NCI-H1417 treated with DMSO at 0.1 percent for 48 hours (cell line): ENCODE measurements around the gene ADGRF4.

Source experiments
- DNase-seq: peaks from one replicate; lab custom pipeline; 2025; lab: John Stamatoyannopoulos, UW

ADGRF4 gene, protein sequence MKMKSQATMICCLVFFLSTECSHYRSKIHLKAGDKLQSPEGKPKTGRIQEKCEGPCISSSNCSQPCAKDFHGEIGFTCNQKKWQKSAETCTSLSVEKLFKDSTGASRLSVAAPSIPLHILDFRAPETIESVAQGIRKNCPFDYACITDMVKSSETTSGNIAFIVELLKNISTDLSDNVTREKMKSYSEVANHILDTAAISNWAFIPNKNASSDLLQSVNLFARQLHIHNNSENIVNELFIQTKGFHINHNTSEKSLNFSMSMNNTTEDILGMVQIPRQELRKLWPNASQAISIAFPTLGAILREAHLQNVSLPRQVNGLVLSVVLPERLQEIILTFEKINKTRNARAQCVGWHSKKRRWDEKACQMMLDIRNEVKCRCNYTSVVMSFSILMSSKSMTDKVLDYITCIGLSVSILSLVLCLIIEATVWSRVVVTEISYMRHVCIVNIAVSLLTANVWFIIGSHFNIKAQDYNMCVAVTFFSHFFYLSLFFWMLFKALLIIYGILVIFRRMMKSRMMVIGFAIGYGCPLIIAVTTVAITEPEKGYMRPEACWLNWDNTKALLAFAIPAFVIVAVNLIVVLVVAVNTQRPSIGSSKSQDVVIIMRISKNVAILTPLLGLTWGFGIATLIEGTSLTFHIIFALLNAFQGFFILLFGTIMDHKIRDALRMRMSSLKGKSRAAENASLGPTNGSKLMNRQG

DNA sequence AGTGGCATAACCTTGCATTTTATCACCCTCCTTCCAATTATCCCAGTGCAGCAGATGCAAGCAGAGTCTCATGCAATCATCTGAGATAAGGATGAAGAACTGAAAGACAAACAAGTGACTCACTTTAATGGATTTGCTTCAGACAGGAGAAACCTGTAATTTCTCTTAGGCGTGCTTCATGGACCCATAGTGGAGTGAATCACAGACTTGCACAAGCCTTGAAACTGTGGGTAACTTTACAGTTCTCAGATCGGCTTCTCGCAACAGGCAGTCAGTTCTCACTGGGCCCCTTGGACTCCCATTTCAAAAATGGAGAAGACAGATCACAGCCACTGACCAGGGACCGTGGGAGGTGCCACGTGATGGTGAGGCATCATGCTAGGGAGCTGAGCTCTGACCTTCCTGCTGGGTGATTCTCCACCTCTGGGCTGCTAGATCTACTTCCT is at the start of gene ADGRF4:
TSS of gene ADGRF4 (plus strand) at position 239 of the 446 bp plus-strand sequence. CDS start 8,666 bp downstream, outside the sequence.
- no peak for DNase-seq

DNA sequence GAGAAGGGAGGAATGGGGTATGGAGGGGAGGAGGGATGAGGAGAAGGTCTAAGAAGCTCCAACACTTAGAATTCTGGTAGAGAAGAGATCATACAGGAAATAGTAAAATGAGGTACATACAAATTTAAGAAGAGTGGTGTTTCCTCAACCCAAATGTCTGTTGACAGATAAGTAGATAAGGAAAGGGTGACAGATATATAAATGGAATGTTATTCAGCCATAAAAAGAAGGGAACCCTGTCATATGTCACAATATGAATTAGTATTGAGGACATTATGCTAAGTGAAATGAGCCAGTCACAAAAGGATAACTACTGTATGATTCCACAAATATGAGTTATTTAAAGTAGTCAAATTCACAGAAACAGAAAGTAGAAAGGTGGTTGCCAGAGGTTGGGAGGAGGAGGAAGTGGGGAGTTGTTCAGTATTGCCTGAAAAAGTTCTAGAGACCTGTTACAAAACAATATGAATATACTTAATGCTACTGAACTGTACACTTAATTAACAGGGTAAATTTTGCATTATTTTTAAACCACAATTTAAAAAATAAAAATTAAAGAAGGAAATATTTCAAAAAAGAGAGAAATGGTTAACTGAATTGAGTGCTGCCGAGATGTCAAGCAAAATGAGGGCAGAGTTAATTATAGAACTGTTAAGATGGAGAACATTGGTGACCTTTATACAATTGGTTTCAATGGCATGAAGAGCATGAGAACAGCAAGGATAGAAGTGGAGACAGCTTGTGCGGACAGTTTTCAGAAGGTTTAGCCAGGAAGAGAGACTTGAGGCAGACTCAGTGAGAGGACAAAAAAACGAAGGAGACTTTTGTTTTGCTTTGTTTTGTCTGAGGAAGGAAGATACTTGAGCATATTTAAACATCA is 47.6 kb upstream of the ADGRF4 start:
- DNase-seq, result no peak

DNA sequence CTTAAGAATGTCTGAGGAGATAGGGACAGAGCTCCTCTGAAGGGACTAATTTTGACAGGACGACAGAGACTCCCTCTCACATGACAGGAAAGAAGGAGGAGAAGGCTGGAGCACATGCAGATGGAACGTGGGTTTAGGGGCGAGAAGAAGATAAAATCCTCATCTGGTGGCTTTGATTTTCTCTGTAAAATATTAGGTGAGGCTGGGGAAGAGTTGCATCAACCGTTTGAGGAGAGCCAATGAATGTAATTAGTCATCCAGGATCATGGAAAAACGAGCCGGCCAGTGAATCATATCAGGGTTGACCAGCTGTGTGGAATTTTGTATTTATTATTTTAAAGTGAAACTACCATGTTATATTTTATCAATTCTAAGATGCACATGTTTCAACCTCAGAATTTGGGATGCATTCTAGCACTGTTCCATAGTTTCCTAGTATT is 46.9 kb upstream of the ADGRF4 start:
- no peak for DNase-seq

DNA sequence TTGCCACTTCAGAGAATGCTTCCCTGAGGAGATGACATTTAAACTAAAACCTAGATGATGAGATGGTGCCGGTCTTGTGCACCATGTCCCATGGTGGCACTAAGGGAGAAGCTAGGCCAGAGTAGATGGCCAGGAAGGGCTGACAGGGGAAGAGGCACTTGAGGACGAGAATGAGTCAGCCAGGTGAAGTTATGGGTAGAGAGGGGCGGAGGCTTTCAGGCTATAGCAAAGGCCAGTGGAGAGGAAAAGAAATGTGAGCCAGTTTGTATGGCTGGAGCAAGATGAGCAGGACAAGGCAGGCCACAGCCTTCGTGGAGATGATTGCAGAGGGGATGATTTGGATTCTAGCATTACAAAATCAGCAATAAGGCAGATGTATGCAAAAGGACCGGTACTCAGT is 44.7 kb upstream of the ADGRF4 start:
- no peak for DNase-seq

DNA sequence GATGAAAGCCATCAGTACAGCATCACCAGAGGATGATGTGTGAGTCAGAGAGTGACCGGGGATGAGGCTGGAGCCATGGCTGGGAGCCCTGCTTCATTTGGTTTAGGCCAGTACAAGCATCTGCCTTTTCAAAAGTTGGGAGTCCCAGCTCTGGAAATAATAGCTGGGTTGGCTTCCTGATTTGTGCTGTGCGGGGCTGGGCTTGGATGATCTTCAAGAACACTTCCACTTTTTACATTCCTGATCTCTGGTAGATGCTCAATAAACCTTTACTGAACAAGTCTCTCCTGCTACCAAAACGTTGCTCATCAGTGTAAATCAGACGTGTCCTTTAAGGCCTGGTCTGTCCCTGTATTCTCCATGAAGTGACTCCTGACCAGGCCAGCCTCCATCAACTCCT is 44.1 kb upstream of the ADGRF4 start:
- DNase-seq, result no peak

DNA sequence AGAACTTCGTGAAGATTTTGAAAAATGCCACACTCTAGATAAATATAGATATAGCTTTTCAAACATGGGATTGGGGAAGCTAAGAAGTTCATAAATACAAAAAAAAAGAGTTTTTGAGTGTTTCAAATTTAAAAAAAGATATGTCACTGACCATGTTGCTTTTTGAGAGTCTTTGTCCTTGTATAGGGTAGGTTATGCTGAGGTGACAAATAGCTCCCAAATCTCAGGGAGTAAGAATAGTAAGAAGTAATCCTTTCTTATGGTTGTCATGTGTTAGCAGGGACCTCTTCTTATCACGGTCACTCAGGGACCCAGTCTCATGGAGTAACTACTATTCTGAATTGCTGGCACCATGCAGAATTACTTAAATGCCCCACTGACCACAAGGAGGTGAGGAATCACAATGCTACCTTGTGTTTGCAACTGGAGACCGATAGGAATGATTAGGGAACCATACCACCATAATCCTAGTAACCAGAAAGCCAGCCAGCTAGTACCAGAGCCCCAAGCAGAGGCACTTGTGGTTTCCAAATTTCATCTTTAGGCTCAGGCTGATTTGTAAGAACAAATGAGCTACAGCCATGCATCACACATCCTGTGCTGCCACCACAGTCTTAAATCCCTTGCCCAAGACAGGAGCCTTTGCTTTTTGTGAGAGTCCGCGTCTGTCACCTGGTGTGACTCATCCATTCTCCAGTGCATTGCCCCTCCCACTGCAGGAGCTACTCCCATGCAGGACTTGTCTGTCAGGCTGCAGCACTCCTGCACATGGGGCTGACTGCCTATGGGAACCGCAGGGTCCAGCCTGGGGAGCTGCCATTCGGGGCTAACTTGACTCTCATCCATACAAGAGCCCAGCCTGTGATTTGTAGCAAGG is 42.4 kb upstream of the ADGRF4 start:
- DNase-seq, result no peak

DNA sequence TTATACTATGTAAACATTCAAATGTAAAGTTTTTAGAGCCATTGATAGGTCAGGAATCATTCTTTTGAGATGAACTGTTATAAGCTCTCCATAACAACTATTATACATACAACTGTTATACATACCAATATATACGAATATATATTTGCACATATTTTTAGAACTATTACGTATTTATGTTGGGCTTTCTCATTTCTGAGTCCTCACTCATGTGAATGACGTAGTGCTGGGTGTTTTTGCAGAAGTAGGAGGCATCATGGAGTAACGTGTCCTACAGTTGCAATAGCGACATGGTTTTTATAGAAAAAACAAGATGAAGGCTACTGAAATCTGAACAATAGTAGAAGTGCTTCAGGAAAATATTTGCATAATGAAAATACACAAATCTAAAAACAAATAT is 36.4 kb upstream of the ADGRF4 start:
- no peak for DNase-seq

DNA sequence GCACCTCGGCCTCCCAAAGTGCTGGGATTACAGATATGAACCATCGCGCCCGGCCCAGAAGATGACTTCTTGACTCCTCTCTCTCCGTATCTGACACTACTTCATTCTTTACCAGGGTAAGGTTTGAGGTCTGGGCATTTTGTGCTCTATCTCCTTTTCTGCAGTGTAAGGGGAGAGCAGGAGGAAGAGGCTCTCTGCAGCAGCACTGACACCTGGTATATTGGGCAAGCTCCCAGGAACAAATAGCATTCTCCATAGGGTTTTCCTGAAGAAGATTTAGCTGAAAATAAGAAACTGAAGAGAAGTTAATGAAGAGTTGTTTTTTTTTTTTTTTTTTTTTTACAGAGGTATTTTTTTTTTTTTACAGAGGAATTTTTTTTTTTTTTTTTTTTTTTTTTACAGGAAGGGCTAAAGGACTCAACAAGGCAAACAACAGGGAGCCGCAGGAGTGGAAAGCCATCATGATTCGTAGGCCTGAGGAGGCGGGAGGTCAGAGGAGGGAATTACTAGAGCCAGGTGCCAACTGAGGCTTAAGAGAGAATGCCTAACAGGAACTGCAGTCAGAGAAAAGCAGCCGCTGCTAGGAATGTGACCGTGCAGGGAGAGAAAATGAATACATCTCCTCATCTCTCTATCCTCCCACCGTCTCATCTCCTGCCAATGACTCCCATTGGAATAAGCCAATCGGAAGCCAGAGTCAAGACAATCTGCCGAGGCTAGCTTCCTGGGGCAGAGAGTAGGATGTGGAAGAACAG is 34.7 kb upstream of the ADGRF4 start:
- DNase-seq, result no peak

DNA sequence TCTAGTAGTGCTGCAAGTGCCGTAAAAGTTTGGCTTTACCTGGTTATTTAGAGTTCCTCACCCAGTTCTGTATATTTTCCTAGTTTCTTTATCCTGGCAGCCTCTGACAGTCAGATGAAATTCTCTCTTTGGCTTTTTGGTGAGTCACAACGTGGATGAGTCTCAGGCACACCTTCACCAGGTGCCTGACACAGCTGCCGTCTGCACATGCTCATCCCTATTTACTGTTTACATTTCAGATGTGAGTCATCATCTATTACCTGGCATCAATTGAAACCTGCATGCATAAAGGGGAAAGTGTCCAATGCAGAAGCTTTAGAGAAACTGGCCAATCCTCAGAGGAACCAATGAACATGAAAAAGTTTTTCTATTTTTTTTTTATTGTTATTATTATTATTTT is 33.3 kb upstream of the ADGRF4 start:
- DNase-seq, result no peak

DNA sequence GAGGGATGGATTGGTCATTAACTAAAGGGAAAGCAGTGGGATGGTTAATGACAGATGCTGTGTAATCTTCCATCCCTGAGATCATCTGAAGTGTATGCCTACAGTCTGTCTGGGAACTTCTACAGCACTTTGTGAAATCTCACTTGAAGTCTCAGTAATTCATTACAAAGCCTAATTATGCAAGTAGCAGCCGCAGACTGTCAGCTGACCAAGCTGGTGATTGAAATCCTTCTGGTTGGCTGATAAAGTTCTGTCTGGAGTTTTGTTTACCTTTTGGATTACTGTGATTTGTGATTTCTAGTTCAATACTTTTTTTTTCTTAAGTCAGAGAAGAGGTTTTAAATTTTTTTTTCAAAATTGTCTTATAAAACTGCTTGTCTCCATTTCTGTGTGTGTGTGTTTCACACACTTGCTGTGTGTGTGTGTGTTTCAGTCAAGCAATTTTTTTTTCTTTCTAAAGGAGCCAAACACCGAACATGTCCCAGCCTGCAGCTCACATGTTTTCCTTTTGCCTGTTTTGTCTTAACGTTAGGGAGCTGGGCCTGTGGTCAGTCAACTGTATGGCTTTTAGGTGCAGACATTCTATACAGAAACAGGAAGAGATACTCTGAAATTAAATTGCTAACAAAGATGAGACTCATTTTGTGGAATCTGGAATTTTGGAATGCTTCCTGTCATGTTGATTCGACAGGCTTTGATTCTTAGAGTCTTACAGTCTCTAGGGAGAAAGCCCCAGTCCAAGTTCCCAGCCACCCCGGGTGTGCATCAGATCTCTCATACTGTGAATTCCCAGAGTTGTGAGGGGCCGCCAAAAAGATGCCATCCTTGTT is 28.5 kb upstream of the ADGRF4 start:
- no peak for DNase-seq

DNA sequence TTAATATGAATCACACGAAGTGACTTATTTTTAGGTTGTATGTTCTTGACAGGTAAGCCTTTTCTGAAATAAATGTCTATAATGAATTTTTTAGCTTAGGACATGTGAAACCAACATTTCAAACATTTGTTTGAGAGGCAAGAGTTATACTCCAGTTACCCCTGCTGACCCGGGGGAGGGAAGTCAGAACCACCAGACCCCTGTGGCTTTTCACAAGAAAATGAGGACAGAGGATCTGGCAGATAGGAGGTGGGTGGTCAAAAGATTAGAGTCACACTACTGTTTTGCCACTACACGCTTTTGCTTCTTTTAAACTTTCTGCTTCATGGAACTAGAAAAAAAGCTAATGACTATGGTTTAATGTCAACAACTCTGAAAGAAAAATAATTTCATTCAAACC is 27.5 kb upstream of the ADGRF4 start:
- DNase-seq, result no peak

DNA sequence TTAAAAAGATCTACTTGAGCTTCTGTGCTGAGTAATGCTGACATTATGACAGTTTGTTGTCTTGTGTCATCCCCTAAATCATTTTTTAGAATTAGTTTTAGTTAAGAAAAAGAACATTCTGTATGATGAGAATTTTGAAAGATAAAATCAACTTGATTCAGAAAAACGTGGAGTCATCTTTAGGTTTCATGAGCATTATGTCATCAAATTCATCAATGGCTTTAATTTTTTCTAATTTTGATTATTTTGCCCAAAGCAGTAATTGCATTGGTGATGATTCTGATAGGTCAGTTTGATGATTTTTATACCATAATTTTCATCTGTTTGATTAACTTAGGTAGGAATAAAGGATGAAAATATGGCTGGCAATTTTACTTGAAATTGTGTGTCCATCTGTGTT is 26.6 kb upstream of the ADGRF4 start:
- DNase-seq, result no peak

DNA sequence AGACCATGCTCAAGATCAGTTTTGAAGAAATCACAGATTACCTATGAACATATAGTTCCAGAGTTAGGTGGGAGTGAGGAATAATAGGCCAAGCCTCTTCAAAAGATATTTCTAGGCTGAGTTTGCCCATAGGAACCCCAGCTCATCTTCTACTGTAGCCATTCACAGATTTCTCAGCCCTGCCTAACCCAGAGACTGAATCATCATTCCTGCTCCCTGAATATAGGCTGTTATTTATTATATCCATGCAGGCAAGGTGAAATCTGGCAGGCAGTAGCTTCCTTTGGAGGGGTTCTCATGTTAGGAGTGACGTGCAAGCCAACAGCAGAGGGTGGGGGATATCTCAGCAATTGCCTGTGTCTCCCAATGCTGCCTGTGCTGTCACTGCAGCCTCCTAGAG is 25.6 kb upstream of the ADGRF4 start:
- DNase-seq, result no peak

DNA sequence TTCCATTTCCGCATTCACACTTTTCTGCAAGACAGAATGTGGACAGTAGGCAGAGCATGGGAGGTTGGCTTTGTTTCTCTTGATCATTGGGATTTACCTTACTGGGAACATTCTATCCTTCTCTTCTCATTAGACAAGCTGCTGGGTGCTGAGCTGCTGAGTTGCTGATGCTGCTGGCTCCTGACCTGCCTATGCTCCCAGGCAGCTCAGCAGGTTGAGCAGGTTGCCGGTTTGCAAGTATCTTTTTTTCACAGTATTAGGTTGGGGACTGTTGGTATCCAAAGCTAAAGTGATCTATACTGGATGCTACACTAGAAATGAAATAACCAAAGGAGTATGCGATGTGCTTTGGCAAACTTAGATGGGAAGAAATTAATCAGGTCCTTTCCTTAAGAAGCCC is 23.7 kb upstream of the ADGRF4 start:
- no peak for DNase-seq

DNA sequence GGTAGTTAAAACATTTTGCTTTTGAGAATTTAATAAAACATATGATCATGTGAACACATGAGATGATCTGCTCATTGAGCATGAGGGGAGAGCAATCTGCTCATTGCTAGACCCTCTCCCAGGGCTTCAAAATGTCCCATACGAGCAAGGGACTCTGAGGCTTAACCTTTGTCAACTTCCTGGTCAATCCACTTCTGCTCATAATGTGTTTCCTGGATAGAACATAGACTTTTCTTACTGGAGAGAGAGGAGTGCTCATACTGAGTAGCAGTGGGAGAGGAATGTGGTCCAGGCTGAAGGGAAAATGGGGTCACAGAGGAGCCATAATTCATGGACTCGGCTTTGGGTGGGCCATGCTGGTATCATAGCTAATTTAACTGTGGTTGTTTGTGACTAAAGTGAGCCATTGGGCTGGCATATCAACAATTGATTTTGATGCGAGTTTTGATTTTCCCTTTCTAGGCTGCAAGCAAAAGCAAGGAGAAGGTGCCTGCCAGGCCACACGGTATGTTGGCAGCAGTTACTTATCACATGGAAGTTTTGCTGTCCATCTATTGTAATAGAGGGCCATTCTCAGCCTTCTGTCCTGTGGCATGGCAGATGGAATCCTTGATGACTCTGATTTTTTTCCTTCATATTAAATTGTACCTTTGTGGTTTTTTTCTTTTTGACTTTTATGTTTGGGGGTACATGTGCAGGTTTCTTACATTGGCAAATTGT is 20.8 kb upstream of the ADGRF4 start:
- no peak for DNase-seq

DNA sequence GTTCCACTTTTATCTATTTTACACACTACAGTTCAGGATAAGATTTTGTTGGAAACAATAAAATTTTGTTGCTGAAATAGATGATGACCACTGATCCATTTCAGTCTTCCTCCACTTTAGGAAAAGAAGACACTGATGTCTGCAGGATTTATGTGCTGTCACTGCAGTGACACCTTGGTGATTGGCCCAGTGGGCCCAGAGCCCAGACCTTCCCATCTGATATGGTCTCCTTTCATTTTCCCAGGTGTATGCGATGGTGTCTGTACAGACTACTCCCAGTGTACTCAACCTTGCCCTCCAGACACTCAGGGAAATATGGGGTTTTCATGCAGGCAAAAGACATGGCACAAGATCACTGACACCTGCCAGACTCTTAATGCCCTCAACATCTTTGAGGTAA is 19.6 kb upstream of the ADGRF4 start:
- DNase-seq, result no peak

DNA sequence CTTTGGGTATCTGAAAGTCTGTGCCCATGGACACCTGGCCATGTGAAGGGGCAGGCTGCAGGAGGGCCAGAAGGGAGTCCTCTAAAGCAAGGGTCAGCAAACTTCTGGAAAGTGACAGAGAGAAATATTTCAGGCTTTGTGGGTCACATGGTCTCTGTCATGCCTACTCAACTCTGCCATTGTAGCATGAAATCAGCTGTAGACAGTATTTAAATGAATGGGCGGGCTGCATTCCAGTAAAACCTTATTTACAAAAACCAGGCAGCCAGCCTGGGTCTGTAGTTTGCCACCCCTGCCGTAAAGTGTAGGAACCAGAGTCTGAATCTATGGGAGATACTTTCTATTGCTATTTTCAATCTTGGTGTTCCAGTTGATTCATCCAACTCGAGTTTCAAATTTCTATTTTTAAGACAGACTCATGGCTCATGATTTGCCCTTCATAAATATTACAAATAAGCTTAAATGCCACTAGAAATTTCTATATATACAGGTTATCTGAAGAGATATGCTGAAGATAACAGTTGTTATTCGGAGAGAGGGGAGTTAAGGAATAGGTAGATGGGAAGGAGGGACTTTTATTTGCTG is 19.0 kb upstream of the ADGRF4 start:
- no peak for DNase-seq

DNA sequence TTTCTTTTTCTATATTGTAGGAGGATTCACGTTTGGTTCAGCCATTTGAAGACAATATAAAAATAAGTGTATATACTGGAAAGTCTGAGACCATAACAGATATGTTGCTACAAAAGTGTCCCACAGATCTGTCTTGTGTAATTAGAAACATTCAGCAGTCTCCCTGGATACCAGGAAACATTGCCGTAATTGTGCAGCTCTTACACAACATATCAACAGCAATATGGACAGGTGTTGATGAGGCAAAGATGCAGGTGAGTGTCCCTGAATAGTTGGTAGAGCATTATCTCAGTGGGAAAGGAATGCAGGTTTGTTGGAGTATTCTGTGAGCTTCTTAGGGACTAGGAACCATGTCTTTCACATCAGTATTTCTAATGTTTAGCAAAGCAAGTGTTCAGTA is 18.3 kb upstream of the ADGRF4 start:
- DNase-seq, result no peak

DNA sequence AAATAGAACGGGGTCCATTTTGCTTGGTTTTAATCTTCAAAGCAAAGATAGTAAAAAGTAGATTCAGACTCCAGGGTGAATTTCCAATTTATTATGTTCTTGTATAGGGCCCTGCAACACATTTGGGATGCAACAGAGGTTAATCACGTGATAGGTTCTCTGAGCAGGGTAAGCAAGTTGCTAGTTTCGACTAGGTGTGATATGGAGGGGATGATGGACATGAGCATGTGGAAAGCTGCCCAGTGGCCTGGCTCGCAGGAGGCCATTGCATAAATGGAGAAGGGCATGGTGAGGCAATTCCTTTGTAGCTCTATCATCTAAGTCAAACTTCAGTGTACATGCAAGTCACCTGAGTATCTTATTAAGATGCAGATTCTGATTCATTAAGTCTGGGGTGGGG is 17.7 kb upstream of the ADGRF4 start:
- no peak for DNase-seq
